ENCODE measurements around the gene SLC17A5. TPM values are rescaled to one million over a fixed set of nuclear protein-coding genes. Genes with fewer than 3 reads are reported as not detected.

Gene SLC17A5
- total and polyA plus RNA-seq, 2 donors (not counting 3 experiments of a cell fraction or from before 2014, with no cell fraction given), result 15.2 to 18.7 TPM

GRCh38 chr6:73655341-73655917 lies 1.6 kb upstream of the SLC17A5 start:
- DNase-seq (ENCODE audit: low read depth, low spot score) (no peak), FAIRE-seq (no peak)
- H3K9ac ChIP-seq (replicated peaks; ENCODE audit: extremely low read depth, insufficient read depth, low read length), result no peak overlapping the region
- H3K4me1 ChIP-seq (ENCODE audit: control insufficient read depth, extremely low read depth, insufficient read depth, low read length), result peaks cover 14% of the 10 kb centered on the region
- no TSS peak for BruUV-seq (replicated peaks)
- no peaks in the 10 kb centered on the region for H3K36me3 ChIP-seq (ENCODE audit: control insufficient read depth in 2 of 2, extremely low read depth in 1 of 2, insufficient read depth in 2 of 2, low read length in 2 of 2)
- no peaks in the 10 kb centered on the region for H3K79me2 ChIP-seq (ENCODE audit: control insufficient read depth, insufficient read depth, low read length)
- ChIA-PET POLR2A (interaction anchor here (3.3 kb wide), 1 partner anchor 134 kb away, joined by 29 read pairs; the partner anchor contains the start of gene EEF1A1), CTCF (interaction anchor here (1.6 kb wide), 2 partner anchors 20 to 24 kb away, joined by 4 to 8 read pairs; no protein-coding TSS in a partner anchor)
- H3K9me3 ChIP-seq (replicated peaks; ENCODE audit: control insufficient read depth, insufficient read depth, low read length), result no peaks in the 10 kb centered on the region
- H3K27ac ChIP-seq (ENCODE audit: insufficient read depth, low read depth, low read length), result no peak overlapping the region
- peak overlapping the region; percentile 89 for H3K4me2 ChIP-seq (ENCODE audit: insufficient read depth, low read length)
- no peak overlapping the region for H3K4me3 ChIP-seq (replicated peaks in 1 of 3; ENCODE audit: insufficient read depth in 1 of 3, low read depth in 1 of 3, low read length in 3 of 3)
- TF ChIP-seq EZH2 (IDR thresholded peaks at IDR 0.05; ENCODE audit: borderline replicate concordance, low read depth, low read length, severe bottlenecking) (no peak), POLR2A (IDR thresholded peaks at IDR 0.05; ENCODE audit: low read depth, low read length) (no peak)
- TF ChIP-seq, protein P1, sequence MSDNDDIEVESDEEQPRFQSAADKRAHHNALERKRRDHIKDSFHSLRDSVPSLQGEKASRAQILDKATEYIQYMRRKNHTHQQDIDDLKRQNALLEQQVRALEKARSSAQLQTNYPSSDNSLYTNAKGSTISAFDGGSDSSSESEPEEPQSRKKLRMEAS (IDR thresholded peaks at IDR 0.05; ENCODE audit: insufficient read depth, insufficient read length), result no peak
- H3K9me1 ChIP-seq (replicated peaks; ENCODE audit: control insufficient read depth, extremely low read depth, insufficient read depth, low read length), result no peaks in the 10 kb centered on the region
- dilution Hi-C loops (cut with MboI; ENCODE audit: extremely low pct_ligation_motif_present, low sequenced_read_pairs) (no loop called here), intact Hi-C loops (cut with micrococcal nuclease) (loop anchor here (2.0 to 10.0 kb wide), 3 partner anchors 39 to 371 kb away; no protein-coding TSS in a partner anchor)
- H2AFZ ChIP-seq (ENCODE audit: low read depth, low read length), result peak overlapping the region; percentile 87
- H4K20me1 ChIP-seq (replicated peaks; ENCODE audit: control insufficient read depth, extremely low read depth, insufficient read depth, low read length), result no peaks in the 10 kb centered on the region
- H3K27me3 ChIP-seq (ENCODE audit: control insufficient read depth in 2 of 2, insufficient read depth in 2 of 2, low read length in 2 of 2), result no peaks in the 10 kb centered on the region

GRCh38 chr6:73652637-73653570 lies 888 bp downstream of the SLC17A5 start:
- FAIRE-seq (peak; percentile 76), DNase-seq (ENCODE audit: low read depth, low spot score) (peak; percentile 76)
- H3K9me1 ChIP-seq (replicated peaks; ENCODE audit: control insufficient read depth, extremely low read depth, insufficient read depth, low read length), result no peaks in the 10 kb centered on the region
- H3K27me3 ChIP-seq (ENCODE audit: control insufficient read depth in 2 of 2, insufficient read depth in 2 of 2, low read length in 2 of 2), result no peaks in the 10 kb centered on the region
- H3K4me2 ChIP-seq (ENCODE audit: insufficient read depth, low read length), result peak overlapping the region; percentile 94
- intact Hi-C loops (cut with micrococcal nuclease) (loop anchor here (1.0 to 10.0 kb wide), 2 partner anchors 31 to 368 kb away; no protein-coding TSS in a partner anchor), dilution Hi-C loops (cut with MboI; ENCODE audit: extremely low pct_ligation_motif_present, low sequenced_read_pairs) (no loop called here)
- no peaks in the 10 kb centered on the region for H3K36me3 ChIP-seq (ENCODE audit: control insufficient read depth in 2 of 2, extremely low read depth in 1 of 2, insufficient read depth in 2 of 2, low read length in 2 of 2)
- H2AFZ ChIP-seq (ENCODE audit: low read depth, low read length), result peak overlapping the region; percentile 97
- ChIA-PET POLR2A (interaction anchor here (0.6 to 3.3 kb wide), 5 partner anchors 49 to 191 kb away, joined by 3 to 29 read pairs (median 5); partner anchors contain the start of genes EEF1A1 and MTO1), CTCF (interaction anchor here (0.5 to 3.3 kb wide), 48 partner anchors 9 to 1729 kb away, joined by 3 to 38 read pairs (median 4); partner anchors contain the start of genes COL12A1, EEF1A1 and MTO1)
- H3K9ac ChIP-seq (replicated peaks; ENCODE audit: extremely low read depth, insufficient read depth, low read length), result peak overlapping the region; percentile 78
- no peaks in the 10 kb centered on the region for H3K79me2 ChIP-seq (ENCODE audit: control insufficient read depth, insufficient read depth, low read length)
- peak overlapping the region; percentile 51 to 92 (median 84) for H3K4me3 ChIP-seq (replicated peaks in 1 of 3; ENCODE audit: insufficient read depth in 1 of 3, low read depth in 1 of 3, low read length in 3 of 3)
- TF ChIP-seq FOS (IDR thresholded peaks at IDR 0.05; ENCODE audit: borderline replicate concordance, insufficient read depth, low read length), result no peak
- BruUV-seq (replicated peaks), result TSS peak; percentile 30
- peak overlapping the region; percentile 32 for H3K27ac ChIP-seq (ENCODE audit: insufficient read depth, low read depth, low read length)
- peaks cover 14% of the 10 kb centered on the region for H3K4me1 ChIP-seq (ENCODE audit: control insufficient read depth, extremely low read depth, insufficient read depth, low read length)
- no peaks in the 10 kb centered on the region for H4K20me1 ChIP-seq (replicated peaks; ENCODE audit: control insufficient read depth, extremely low read depth, insufficient read depth, low read length)
- no peaks in the 10 kb centered on the region for H3K9me3 ChIP-seq (replicated peaks; ENCODE audit: control insufficient read depth, insufficient read depth, low read length)
